Liver (tissue), 9 donors: ENCODE results near the gene APBB3. TPM values are rescaled to one million over a fixed set of nuclear protein-coding genes. Genes with fewer than 3 reads are reported as not detected.

Experiments used
- DNase-seq: peaks from one replicate; pipeline ENCODE4 v3.0.0-alpha.2; 2017; ENCODE audit warnings: low spot score
- H3K27ac ChIP-seq, 2 donors: one replicate each; pipeline ENCODE4 v1.7.0; 2013; ENCODE audit warnings: inconsistent platforms in 2 of 2, low read length in 2 of 2, control low read depth in 1 of 2, low read depth in 1 of 2, mild to moderate bottlenecking in 1 of 2
- H3K27me3 ChIP-seq, 4 donors: one replicate each; pipeline versions ENCODE4 v1.6.1 to v1.7.0; 2013; ENCODE audit warnings: low read length in 3 of 4, inconsistent platforms in 1 of 4, mild to moderate bottlenecking in 1 of 4, moderate library complexity in 1 of 4; ENCODE audit not compliant: control insufficient read depth in 4 of 4, insufficient read depth in 4 of 4
- H3K36me3 ChIP-seq, 4 donors: one replicate each; pipeline versions ENCODE4 v1.6.1 to v1.7.0; 2013; ENCODE audit warnings: low read length in 3 of 4, mild to moderate bottlenecking in 3 of 4, low read depth in 1 of 4, moderate library complexity in 1 of 4; ENCODE audit not compliant: control insufficient read depth in 4 of 4, insufficient read depth in 3 of 4
- H3K4me1 ChIP-seq, 4 donors: one replicate each; pipeline versions ENCODE4 v1.6.1 to v1.7.0; 2013; ENCODE audit warnings: low read length in 3 of 4, mild to moderate bottlenecking in 3 of 4, moderate library complexity in 1 of 4; ENCODE audit not compliant: control insufficient read depth in 4 of 4, insufficient read depth in 4 of 4
- H3K4me3 ChIP-seq, 3 donors: one replicate each; pipeline versions ENCODE4 v1.6.1 to v1.7.0; 2013; ENCODE audit warnings: low read length in 3 of 3, control low read depth in 1 of 3, low read depth in 1 of 3, mild to moderate bottlenecking in 1 of 3
- H3K9ac ChIP-seq, 2 donors: one replicate each; pipeline ENCODE4 v1.7.0; 2013; ENCODE audit warnings: low read length in 2 of 2, mild to moderate bottlenecking in 2 of 2, moderate library complexity in 2 of 2, control low read depth in 1 of 2, low read depth in 1 of 2
- H3K9me3 ChIP-seq, 4 donors: one replicate each; pipeline versions ENCODE4 v1.6.1 to v1.7.0; 2013; ENCODE audit warnings: low read length in 3 of 4; ENCODE audit not compliant: control insufficient read depth in 4 of 4
- ATF3 ChIP-seq: IDR thresholded peaks from 2 replicates; pipeline ENCODE4 v1.6.1; 2016; ENCODE audit warnings: antibody characterized with exemption
- CTCF ChIP-seq: fragments of 150-350 bp; IDR thresholded peaks from 2 replicates; pipeline ENCODE4 v1.5.1; 2017; ENCODE audit warnings: improper control_type of control experiment, low read depth, low read length; ENCODE audit not compliant: missing input control
- EGR1 ChIP-seq, 2 donors: IDR thresholded peaks; 2 replicates each; pipeline ENCODE4 v1.6.1; 2016 to 2018; ENCODE audit warnings: antibody characterized with exemption in 2 of 2, low read depth in 2 of 2
- FOXA1 ChIP-seq: IDR thresholded peaks from 2 replicates; pipeline ENCODE4 v1.6.1; 2016; ENCODE audit warnings: antibody characterized with exemption
- FOXA2 ChIP-seq: IDR thresholded peaks from 2 replicates; pipeline ENCODE4 v1.6.1; 2016; ENCODE audit warnings: antibody characterized with exemption
- GABPA ChIP-seq, 2 donors: IDR thresholded peaks in 1 of 2; conservative IDR thresholded peaks in 1 of 2; 2 replicates each; pipeline ENCODE4 v1.6.1; 2016; ENCODE audit warnings: antibody characterized with exemption in 2 of 2, mild to moderate bottlenecking in 1 of 2, moderate library complexity in 1 of 2
- HNF4A ChIP-seq, 2 donors: conservative IDR thresholded peaks; 2 replicates each; pipeline ENCODE4 v1.6.1; 2016; ENCODE audit warnings: antibody characterized with exemption in 2 of 2, mild to moderate bottlenecking in 2 of 2
- HNF4G ChIP-seq: IDR thresholded peaks from 2 replicates; pipeline ENCODE4 v1.6.1; 2016; ENCODE audit warnings: antibody characterized with exemption
- JUND ChIP-seq, 2 donors: IDR thresholded peaks; 2 replicates each; pipeline ENCODE4 v1.6.1; 2016; ENCODE audit warnings: antibody characterized with exemption in 2 of 2
- MAX ChIP-seq: IDR thresholded peaks from 2 replicates; pipeline ENCODE4 v1.6.1; 2016; ENCODE audit warnings: antibody characterized with exemption
- NR2F2 ChIP-seq: IDR thresholded peaks from 2 replicates; pipeline ENCODE4 v1.6.1; 2016; ENCODE audit warnings: antibody characterized with exemption
- RAD21 ChIP-seq, 2 donors: IDR thresholded peaks; 2 replicates each; pipeline ENCODE4 v1.6.1; 2016; ENCODE audit warnings: antibody characterized with exemption in 2 of 2, mild to moderate bottlenecking in 2 of 2
- REST ChIP-seq: IDR thresholded peaks from 2 replicates; pipeline ENCODE4 v1.6.1; 2016; ENCODE audit warnings: antibody characterized with exemption, mild to moderate bottlenecking
- RXRA ChIP-seq, 2 donors: IDR thresholded peaks; 2 replicates each; pipeline ENCODE4 v1.6.1; 2017 to 2018; ENCODE audit warnings: antibody characterized with exemption in 2 of 2, mild to moderate bottlenecking in 1 of 2
- SP1 ChIP-seq: IDR thresholded peaks from 2 replicates; pipeline ENCODE4 v1.6.1; 2018; ENCODE audit warnings: antibody characterized with exemption, mild to moderate bottlenecking
- TAF1 ChIP-seq: conservative IDR thresholded peaks from 2 replicates; pipeline ENCODE4 v1.6.1; 2016; ENCODE audit warnings: antibody characterized with exemption, mild to moderate bottlenecking
- YY1 ChIP-seq: IDR thresholded peaks from 2 replicates; pipeline ENCODE4 v1.6.1; 2016; ENCODE audit warnings: antibody characterized with exemption, mild to moderate bottlenecking
- ZBTB33 ChIP-seq: IDR thresholded peaks from 2 replicates; pipeline ENCODE4 v1.6.1; 2016; ENCODE audit warnings: antibody characterized with exemption
- WGBS: extraction: QIAGEN DNeasy Blood & Tissue Kit; methylation state at CpG from one replicate; pipeline ENCODE4 v1.1.7; 2013; 5-methylcytosine and 5-hydroxymethylcytosine counted together
- polyA plus RNA-seq, 2 donors: library from polyadenylated mRNA; stranded (reverse) in 1 of 2; unstranded in 1 of 2; fragments of 200-250 nt in 1 of 2; fragments of >200 nt in 1 of 2; fragmentation: Nextera tagmentation in 1 of 2; extraction: Ambion mirVana in 1 of 2; gene quantifications; one replicate each; pipeline versions ENCODE4 v1.2.1 to v1.2.3, GENCODE V29; 2013 to 2015
- total RNA-seq, 2 donors: library from RNA; depleted of rRNA; stranded (reverse); fragments of >200 nt; gene quantifications; one replicate each; pipeline ENCODE4 v1.2.3, GENCODE V29; 2014
- donor health status: healthy.
- donor health status: healthy.
- donor health status: healthy.
- donor health status: healthy.
- donor health status: healthy.

APBB3 gene
- total and polyA plus RNA-seq, 4 donors = 4.6 to 40.5 (median 19.6) TPM

GRCh38 chr5:140548300-140548688, 16.1 kb downstream of the APBB3 start:
- 6% methylated on average over 5 of the region's 5 CpGs for WGBS
- TF ChIP-seq SP1 (peak; percentile 59), RAD21 (IDR thresholded peaks at IDR 0.05) (peak in 1 of 2 donors; percentile 25), ATF3 (no peak), FOXA1 (no peak), MAX (peak; percentile 55), TAF1 (no peak), ZBTB33 (no peak), GABPA (IDR thresholded peaks at IDR 0.05 in 1 of 2, conservative IDR thresholded peaks at IDR 0.05 in 1 of 2) (no peak), HNF4G (no peak), EGR1 (IDR thresholded peaks at IDR 0.05; ENCODE audit: low read depth in 2 of 2) (peak in 1 of 2 donors; percentile 6), FOXA2 (no peak), RXRA (IDR thresholded peaks at IDR 0.05) (peak; percentile 80), JUND (IDR thresholded peaks at IDR 0.05) (no peak), HNF4A (conservative IDR thresholded peaks at IDR 0.05) (peak in 1 of 2 donors; percentile 45), YY1 (no peak), CTCF (no peak), NR2F2 (peak; percentile 9), REST (no peak)
- no peaks in the 10 kb centered on the region for H3K9me3 ChIP-seq
- DNase-seq = no peak
- H3K36me3 ChIP-seq = peaks cover 0 to 26% (median 19%) of the 10 kb centered on the region in 4 donors
- no peaks in the 10 kb centered on the region for H3K27me3 ChIP-seq
- H3K9ac ChIP-seq = peak overlapping the region; percentile 60 to 75
- peak overlapping the region; percentile 9 to 50 (median 30) for H3K4me3 ChIP-seq
- peak overlapping the region; percentile 91 to 99 for H3K27ac ChIP-seq
- H3K4me1 ChIP-seq = peaks cover 8 to 40% (median 33%) of the 10 kb centered on the region in 4 donors
